ENCODE measurements around the gene KCNAB1. TPM values are rescaled to one million over a fixed set of nuclear protein-coding genes. Genes with fewer than 3 reads are reported as not detected.

The KCNAB1 gene
- polyA plus RNA-seq, 1 donor (not counting 4 experiments of a cell fraction or from before 2014, with no cell fraction given): 0.03 TPM

DNA sequence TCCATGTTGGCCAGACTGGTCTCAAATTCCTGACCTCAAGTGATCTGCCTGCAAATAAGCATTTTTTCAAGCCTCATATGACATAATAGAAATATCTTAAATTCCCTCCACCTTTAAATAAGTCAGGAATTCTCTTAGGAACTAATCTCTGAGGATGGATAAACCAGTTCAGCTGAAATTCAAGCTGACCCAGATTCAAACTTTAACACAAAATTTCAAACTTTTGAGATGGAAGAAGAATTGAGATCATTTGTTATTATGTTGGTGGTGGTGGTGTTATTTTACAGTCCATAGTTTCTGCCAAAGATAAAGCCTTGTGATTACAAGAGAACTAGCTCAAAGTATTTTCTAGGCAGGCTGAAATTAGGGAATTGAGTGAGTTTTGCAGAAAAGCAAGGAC lies 349.1 kb downstream of the KCNAB1 start:
- Histone ChIP-seq H3K9ac (ENCODE audit: control insufficient read depth, extremely low read depth, insufficient read depth, low read length) (no peak overlapping the region), H3K9me3 (ENCODE audit: control insufficient read depth, low read depth, low read length) (no peaks in the 10 kb centered on the region), H3K27ac (ENCODE audit: control insufficient read depth, insufficient read depth, low read length) (no peak overlapping the region), H3K4me1 (ENCODE audit: control insufficient read depth, extremely low read depth, insufficient read depth, low read length) (no peaks in the 10 kb centered on the region), H3K27me3 (ENCODE audit: control insufficient read depth, extremely low read depth, insufficient read depth, low read length) (no peaks in the 10 kb centered on the region), H3K9me1 (ENCODE audit: control insufficient read depth, extremely low read depth, insufficient read depth, low read length) (no peaks in the 10 kb centered on the region), H4K20me1 (ENCODE audit: control insufficient read depth, extremely low read depth, insufficient read depth, low read length) (no peaks in the 10 kb centered on the region), H3K36me3 (ENCODE audit: control insufficient read depth in 2 of 2, extremely low read depth in 1 of 2, insufficient read depth in 2 of 2, low read length in 2 of 2) (no peaks in the 10 kb centered on the region), H3K4me2 (ENCODE audit: control insufficient read depth, extremely low read depth, insufficient read depth, low read depth, low read length) (no peak overlapping the region), H2AFZ (ENCODE audit: control insufficient read depth, low read length) (no peak overlapping the region), H3K4me3 (ENCODE audit: control insufficient read depth in 2 of 3, extremely low read depth in 1 of 3, insufficient read depth in 2 of 3, low read depth in 1 of 3, low read length in 3 of 3) (no peak overlapping the region), H3K79me2 (ENCODE audit: control insufficient read depth, insufficient read depth, low read length) (no peaks in the 10 kb centered on the region)
- TF ChIP-seq, protein P1, sequence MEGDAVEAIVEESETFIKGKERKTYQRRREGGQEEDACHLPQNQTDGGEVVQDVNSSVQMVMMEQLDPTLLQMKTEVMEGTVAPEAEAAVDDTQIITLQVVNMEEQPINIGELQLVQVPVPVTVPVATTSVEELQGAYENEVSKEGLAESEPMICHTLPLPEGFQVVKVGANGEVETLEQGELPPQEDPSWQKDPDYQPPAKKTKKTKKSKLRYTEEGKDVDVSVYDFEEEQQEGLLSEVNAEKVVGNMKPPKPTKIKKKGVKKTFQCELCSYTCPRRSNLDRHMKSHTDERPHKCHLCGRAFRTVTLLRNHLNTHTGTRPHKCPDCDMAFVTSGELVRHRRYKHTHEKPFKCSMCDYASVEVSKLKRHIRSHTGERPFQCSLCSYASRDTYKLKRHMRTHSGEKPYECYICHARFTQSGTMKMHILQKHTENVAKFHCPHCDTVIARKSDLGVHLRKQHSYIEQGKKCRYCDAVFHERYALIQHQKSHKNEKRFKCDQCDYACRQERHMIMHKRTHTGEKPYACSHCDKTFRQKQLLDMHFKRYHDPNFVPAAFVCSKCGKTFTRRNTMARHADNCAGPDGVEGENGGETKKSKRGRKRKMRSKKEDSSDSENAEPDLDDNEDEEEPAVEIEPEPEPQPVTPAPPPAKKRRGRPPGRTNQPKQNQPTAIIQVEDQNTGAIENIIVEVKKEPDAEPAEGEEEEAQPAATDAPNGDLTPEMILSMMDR (optimal IDR thresholded peaks at IDR 0.05 in 1 of 3, IDR thresholded peaks at IDR 0.05 in 1 of 3, conservative IDR thresholded peaks at IDR 0.05 in 1 of 3; ENCODE audit: extremely low read depth in 1 of 3, insufficient read depth in 2 of 3, low read length in 3 of 3): no peak
- TF ChIP-seq EZH2 (IDR thresholded peaks at IDR 0.05; ENCODE audit: low read length): no peak
- DNase-seq (ENCODE audit: low read depth, low spot score) (no peak), FAIRE-seq (no peak)
- dilution Hi-C loops (cut with MboI; ENCODE audit: extremely low pct_ligation_motif_present, low sequenced_read_pairs): no loop called here

DNA sequence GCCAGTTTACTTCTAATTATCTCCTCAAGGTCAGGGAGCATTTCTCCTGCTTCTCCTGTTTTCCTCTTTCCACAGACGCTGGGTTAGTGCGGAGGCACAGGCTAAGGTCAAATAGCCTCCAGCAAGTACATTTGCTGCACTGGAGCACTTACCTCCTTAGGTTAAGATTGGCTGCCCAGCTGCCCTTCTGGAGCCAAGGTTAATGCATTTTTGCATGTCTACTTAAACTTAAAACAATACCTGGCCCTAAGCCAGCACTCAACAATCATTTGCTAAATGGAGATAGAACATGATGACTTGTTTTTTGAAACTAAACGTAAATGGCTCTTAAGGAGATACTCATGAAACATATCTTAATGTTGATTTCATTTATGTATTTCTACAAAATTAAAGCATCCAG lies 351.1 kb downstream of the KCNAB1 start:
- DNase-seq (ENCODE audit: low read depth, low spot score): no peak
- dilution Hi-C loops (cut with MboI; ENCODE audit: extremely low pct_ligation_motif_present, low sequenced_read_pairs): no loop called here
- no peak for FAIRE-seq

More for the DNA sequence above, 351.1 kb downstream of the KCNAB1 start:
- no peak for TF ChIP-seq EZH2 (IDR thresholded peaks at IDR 0.05; ENCODE audit: low read length)
- TF ChIP-seq, protein P1 (optimal IDR thresholded peaks at IDR 0.05 in 1 of 3, IDR thresholded peaks at IDR 0.05 in 1 of 3, conservative IDR thresholded peaks at IDR 0.05 in 1 of 3; ENCODE audit: extremely low read depth in 1 of 3, insufficient read depth in 2 of 3, low read length in 3 of 3): no peak
- Histone ChIP-seq H3K36me3 (ENCODE audit: control insufficient read depth in 2 of 2, extremely low read depth in 1 of 2, insufficient read depth in 2 of 2, low read length in 2 of 2) (no peaks in the 10 kb centered on the region), H3K9ac (ENCODE audit: control insufficient read depth, extremely low read depth, insufficient read depth, low read length) (no peak overlapping the region), H2AFZ (ENCODE audit: control insufficient read depth, low read length) (no peak overlapping the region), H3K4me1 (ENCODE audit: control insufficient read depth, extremely low read depth, insufficient read depth, low read length) (no peaks in the 10 kb centered on the region), H3K27me3 (ENCODE audit: control insufficient read depth, extremely low read depth, insufficient read depth, low read length) (no peaks in the 10 kb centered on the region), H3K9me1 (ENCODE audit: control insufficient read depth, extremely low read depth, insufficient read depth, low read length) (no peaks in the 10 kb centered on the region), H3K9me3 (ENCODE audit: control insufficient read depth, low read depth, low read length) (no peaks in the 10 kb centered on the region), H3K4me2 (ENCODE audit: control insufficient read depth, extremely low read depth, insufficient read depth, low read depth, low read length) (no peak overlapping the region), H3K27ac (ENCODE audit: control insufficient read depth, insufficient read depth, low read length) (no peak overlapping the region), H3K79me2 (ENCODE audit: control insufficient read depth, insufficient read depth, low read length) (no peaks in the 10 kb centered on the region), H3K4me3 (ENCODE audit: control insufficient read depth in 2 of 3, extremely low read depth in 1 of 3, insufficient read depth in 2 of 3, low read depth in 1 of 3, low read length in 3 of 3) (no peak overlapping the region), H4K20me1 (ENCODE audit: control insufficient read depth, extremely low read depth, insufficient read depth, low read length) (no peaks in the 10 kb centered on the region)

All from keratinocyte (primary cell).